ENCODE results near the gene BORCS8. TPM values are rescaled to one million over a fixed set of nuclear protein-coding genes. Genes with fewer than 3 reads are reported as not detected.

Gene BORCS8
- polyA plus RNA-seq (ENCODE audit: low read depth in 6 of 6) = 10 to 100 TPM; 26.2 to 31.6 (median 28.2) TPM

GRCh38 chr19:19192078-19192882 lies at the start of gene BORCS8, which contains the start of gene RFXANK:
Gene BORCS8, minus strand, starts transcription at chr19:19192152. Its CDS starts 35 bp downstream, at chr19:19192117.
Gene RFXANK, plus strand, starts transcription at chr19:19192258. Its CDS starts 1,689 bp downstream, at chr19:19193947.
- peak; percentile 99 for DNase-seq
- H3K4me1 Mint-ChIP-seq = peaks cover 39 to 66% (median 46%) of the 10 kb centered on the region in 3 donors
- no peaks in the 10 kb centered on the region for H3K9me3 Mint-ChIP-seq
- H3K27ac Mint-ChIP-seq = peak within 1 kb of the TSS; percentile 99 to 100 (median 99)
- H3K27me3 Mint-ChIP-seq = no peaks in the 10 kb centered on the region
- no peaks in the 10 kb centered on the region for H3K36me3 Mint-ChIP-seq
- peak; percentile 83 to 87 for ATAC-seq (ENCODE audit: low read depth in 2 of 2)
- H3K4me3 Mint-ChIP-seq = peak within 1 kb of the TSS; percentile 91 to 99 (median 97)

GRCh38 chr19:19240476-19240875 lies 48.5 kb upstream of the BORCS8 start:
- DNase-seq = no peak
- Mint-ChIP-seq H3K27ac (no peak overlapping the region), H3K36me3 (peaks cover 0 to 8% of the 10 kb centered on the region in 2 donors), H3K27me3 (peaks cover 7 to 43% (median 26%) of the 10 kb centered on the region in 3 donors), H3K9me3 (peaks cover 5 to 16% (median 8%) of the 10 kb centered on the region in 7 donors), H3K4me1 (no peaks in the 10 kb centered on the region), H3K4me3 (no peak overlapping the region)
- ATAC-seq (ENCODE audit: low read depth in 2 of 2) = no peak

- Mint-ChIP-seq H3K27me3 (peaks cover 7 to 41% (median 26%) of the 10 kb centered on the region in 3 donors), H3K27ac (no peak overlapping the region), H3K4me1 (no peaks in the 10 kb centered on the region), H3K4me3 (no peak overlapping the region), H3K36me3 (peaks cover 0 to 8% of the 10 kb centered on the region in 2 donors), H3K9me3 (peaks cover 5 to 21% (median 10%) of the 10 kb centered on the region in 7 donors)
- no peak for DNase-seq
- ATAC-seq (ENCODE audit: low read depth in 2 of 2) = no peak
Measured at GRCh38 chr19:19239675-19240074, 47.7 kb upstream of the BORCS8 start.

- peaks cover 0 to 8% of the 10 kb centered on the region in 2 donors for H3K36me3 Mint-ChIP-seq
- H3K27me3 Mint-ChIP-seq = peaks cover 7 to 41% (median 26%) of the 10 kb centered on the region in 3 donors
- H3K4me1 Mint-ChIP-seq = no peaks in the 10 kb centered on the region
Measured at GRCh38 chr19:19238126-19238894, 46.4 kb upstream of the BORCS8 start.

GRCh38 chr19:19236173-19236572 lies 44.2 kb upstream of the BORCS8 start:
- Mint-ChIP-seq H3K27me3 (peaks cover 7 to 40% (median 34%) of the 10 kb centered on the region in 3 donors), H3K36me3 (peaks cover 0 to 8% of the 10 kb centered on the region in 2 donors), H3K4me1 (no peaks in the 10 kb centered on the region), H3K27ac (no peak overlapping the region), H3K4me3 (peak overlapping the region in 1 of 8 donors; percentile 33), H3K9me3 (peaks cover 5 to 36% (median 24%) of the 10 kb centered on the region in 7 donors)
- no peak for ATAC-seq (ENCODE audit: low read depth in 2 of 2)
- DNase-seq = no peak

More at GRCh38 chr19:19238126-19238894, 46.4 kb upstream of the BORCS8 start:
- ATAC-seq (ENCODE audit: low read depth in 2 of 2) = no peak
- Mint-ChIP-seq H3K27ac (no peak overlapping the region), H3K9me3 (peaks cover 5 to 28% (median 22%) of the 10 kb centered on the region in 7 donors), H3K4me3 (no peak overlapping the region)
- DNase-seq = no peak

- Mint-ChIP-seq H3K9me3 (peaks cover 5 to 36% (median 24%) of the 10 kb centered on the region in 7 donors), H3K4me1 (no peaks in the 10 kb centered on the region), H3K36me3 (no peaks in the 10 kb centered on the region), H3K27me3 (peaks cover 7 to 26% (median 21%) of the 10 kb centered on the region in 3 donors), H3K27ac (no peak overlapping the region), H3K4me3 (no peak overlapping the region)
- no peak for DNase-seq
- ATAC-seq (ENCODE audit: low read depth in 2 of 2) = no peak
Measured at GRCh38 chr19:19234220-19234816, 42.4 kb upstream of the BORCS8 start.

GRCh38 chr19:19232261-19232721 lies 40.3 kb upstream of the BORCS8 start:
- DNase-seq = no peak
- Mint-ChIP-seq H3K4me1 (no peaks in the 10 kb centered on the region), H3K4me3 (no peak overlapping the region), H3K27ac (no peak overlapping the region), H3K36me3 (no peaks in the 10 kb centered on the region), H3K27me3 (peaks cover 5 to 22% (median 21%) of the 10 kb centered on the region in 3 donors), H3K9me3 (peaks cover 5 to 31% (median 20%) of the 10 kb centered on the region in 7 donors)
- no peak for ATAC-seq (ENCODE audit: low read depth in 2 of 2)

GRCh38 chr19:19230999-19231398 lies 39.0 kb upstream of the BORCS8 start:
- ATAC-seq (ENCODE audit: low read depth in 2 of 2) (no peak), DNase-seq (no peak)
- Mint-ChIP-seq H3K9me3 (peaks cover 1 to 27% (median 17%) of the 10 kb centered on the region in 7 donors), H3K36me3 (no peaks in the 10 kb centered on the region), H3K27ac (no peak overlapping the region), H3K27me3 (peaks cover 5 to 35% (median 32%) of the 10 kb centered on the region in 3 donors), H3K4me3 (no peak overlapping the region), H3K4me1 (no peaks in the 10 kb centered on the region)

GRCh38 chr19:19229701-19230100 lies 37.7 kb upstream of the BORCS8 start:
- H3K27ac Mint-ChIP-seq = no peak overlapping the region
- peaks cover 4 to 9% (median 6%) of the 10 kb centered on the region in 3 donors for H3K4me1 Mint-ChIP-seq
- DNase-seq = no peak
- peaks cover 9 to 45% (median 36%) of the 10 kb centered on the region in 3 donors for H3K27me3 Mint-ChIP-seq
- no peak for ATAC-seq (ENCODE audit: low read depth in 2 of 2)
- peaks cover 0 to 16% (median 9%) of the 10 kb centered on the region in 7 donors for H3K9me3 Mint-ChIP-seq
- no peak overlapping the region for H3K4me3 Mint-ChIP-seq
- no peaks in the 10 kb centered on the region for H3K36me3 Mint-ChIP-seq

GRCh38 chr19:19227217-19227616 lies 35.3 kb upstream of the BORCS8 start:
- Mint-ChIP-seq H3K9me3 (peaks cover 0 to 4% (median 0%) of the 10 kb centered on the region in 7 donors), H3K4me3 (no peak overlapping the region), H3K36me3 (no peaks in the 10 kb centered on the region), H3K4me1 (peaks cover 6 to 15% (median 7%) of the 10 kb centered on the region in 3 donors), H3K27me3 (peaks cover 13 to 56% (median 42%) of the 10 kb centered on the region in 3 donors), H3K27ac (no peak overlapping the region)
- no peak for ATAC-seq (ENCODE audit: low read depth in 2 of 2)
- no peak for DNase-seq

GRCh38 chr19:19226663-19227062 lies 34.7 kb upstream of the BORCS8 start:
- DNase-seq (no peak), ATAC-seq (ENCODE audit: low read depth in 2 of 2) (no peak)
- Mint-ChIP-seq H3K36me3 (no peaks in the 10 kb centered on the region), H3K4me1 (peaks cover 6 to 15% (median 7%) of the 10 kb centered on the region in 3 donors), H3K27ac (no peak overlapping the region), H3K27me3 (peaks cover 13 to 51% (median 36%) of the 10 kb centered on the region in 3 donors), H3K9me3 (peaks cover 0 to under 1% (median 0%) of the 10 kb centered on the region in 7 donors), H3K4me3 (no peak overlapping the region)

GRCh38 chr19:19226204-19226603 lies 34.3 kb upstream of the BORCS8 start:
- Mint-ChIP-seq H3K36me3 (no peaks in the 10 kb centered on the region), H3K27me3 (peaks cover 13 to 49% (median 34%) of the 10 kb centered on the region in 3 donors), H3K9me3 (no peaks in the 10 kb centered on the region), H3K4me1 (peaks cover 6 to 15% (median 7%) of the 10 kb centered on the region in 3 donors), H3K4me3 (peak overlapping the region in 1 of 8 donors; percentile 79), H3K27ac (no peak overlapping the region)
- DNase-seq = no peak
- no peak for ATAC-seq (ENCODE audit: low read depth in 2 of 2)
